ENCODE measurements around the gene ANKRD29.

DNA sequence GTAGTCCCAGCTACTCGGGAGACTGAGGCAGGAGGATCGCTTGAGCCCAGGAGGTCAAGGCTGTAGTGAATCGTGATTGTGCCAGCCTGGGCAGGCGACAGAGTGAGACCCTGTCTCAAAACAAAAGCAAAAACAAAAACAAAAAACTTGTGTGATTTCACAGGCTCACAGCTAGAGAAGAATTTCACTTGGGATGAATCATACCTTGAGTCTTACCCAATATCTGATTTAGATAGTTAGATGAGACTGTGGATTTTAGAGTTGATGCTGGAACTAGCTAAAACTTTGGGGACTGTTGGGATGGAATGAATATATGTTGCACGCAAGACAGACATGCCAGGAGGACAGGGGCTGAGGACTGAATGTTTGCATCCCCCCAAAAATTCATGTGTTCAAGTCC, 4.4 kb downstream of the ANKRD29 start:
- TF ChIP-seq POLR2A (IDR thresholded peaks at IDR 0.05) (no peak), CTCF (IDR thresholded peaks at IDR 0.05) (no peak)
